HL-60 (cell line): ENCODE measurements around the gene SLC8A2.

Source experiments
- POLR2AphosphoS5 ChIP-seq: IDR thresholded peaks from 2 replicates; pipeline ENCODE4 v1.6.1; 2012; ENCODE audit warnings: low read depth
- SPI1 ChIP-seq: IDR thresholded peaks from 2 replicates; pipeline ENCODE4 v1.6.1; 2012; ENCODE audit warnings: low read depth, mild to moderate bottlenecking, borderline replicate concordance
- TF ChIP-seq, protein P1 (sequence below): IDR thresholded peaks from one replicate; pipeline ENCODE4 v1.5.1; 2011; ENCODE audit warnings: low read length, control low read depth, inconsistent platforms; ENCODE audit not compliant: insufficient read depth
- TF ChIP-seq, protein P2 (sequence below): IDR thresholded peaks from 2 replicates; pipeline ENCODE4 v1.6.1; 2012; ENCODE audit warnings: low read depth; ENCODE audit not compliant: insufficient replicate concordance

DNA sequence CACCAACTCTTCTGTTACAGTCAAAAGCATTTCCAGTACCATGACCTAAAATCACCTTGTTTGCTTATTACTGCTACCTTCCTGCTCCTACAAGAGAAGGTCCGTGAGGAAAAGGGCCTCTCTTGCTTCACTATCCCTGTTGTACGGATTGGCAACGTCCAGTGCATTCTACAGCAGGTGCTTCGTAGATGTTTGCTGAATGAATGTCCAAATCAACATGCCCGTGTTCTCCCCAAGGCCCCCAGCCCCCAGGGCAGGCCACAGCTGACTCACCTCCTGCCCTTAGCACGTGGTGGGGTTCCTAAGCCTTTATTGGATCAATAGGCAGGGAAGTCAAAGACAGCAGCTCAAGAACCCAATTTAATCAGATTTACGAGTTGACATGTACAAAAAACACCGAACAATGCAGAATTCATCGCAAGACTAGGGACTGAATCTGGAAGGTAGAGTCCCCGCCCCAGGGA, 48.7 kb upstream of the SLC8A2 start:
- TF ChIP-seq, protein P1, sequence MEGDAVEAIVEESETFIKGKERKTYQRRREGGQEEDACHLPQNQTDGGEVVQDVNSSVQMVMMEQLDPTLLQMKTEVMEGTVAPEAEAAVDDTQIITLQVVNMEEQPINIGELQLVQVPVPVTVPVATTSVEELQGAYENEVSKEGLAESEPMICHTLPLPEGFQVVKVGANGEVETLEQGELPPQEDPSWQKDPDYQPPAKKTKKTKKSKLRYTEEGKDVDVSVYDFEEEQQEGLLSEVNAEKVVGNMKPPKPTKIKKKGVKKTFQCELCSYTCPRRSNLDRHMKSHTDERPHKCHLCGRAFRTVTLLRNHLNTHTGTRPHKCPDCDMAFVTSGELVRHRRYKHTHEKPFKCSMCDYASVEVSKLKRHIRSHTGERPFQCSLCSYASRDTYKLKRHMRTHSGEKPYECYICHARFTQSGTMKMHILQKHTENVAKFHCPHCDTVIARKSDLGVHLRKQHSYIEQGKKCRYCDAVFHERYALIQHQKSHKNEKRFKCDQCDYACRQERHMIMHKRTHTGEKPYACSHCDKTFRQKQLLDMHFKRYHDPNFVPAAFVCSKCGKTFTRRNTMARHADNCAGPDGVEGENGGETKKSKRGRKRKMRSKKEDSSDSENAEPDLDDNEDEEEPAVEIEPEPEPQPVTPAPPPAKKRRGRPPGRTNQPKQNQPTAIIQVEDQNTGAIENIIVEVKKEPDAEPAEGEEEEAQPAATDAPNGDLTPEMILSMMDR, result no peak
- TF ChIP-seq SPI1 (no peak), POLR2AphosphoS5 (no peak)
- TF ChIP-seq, protein P2, sequence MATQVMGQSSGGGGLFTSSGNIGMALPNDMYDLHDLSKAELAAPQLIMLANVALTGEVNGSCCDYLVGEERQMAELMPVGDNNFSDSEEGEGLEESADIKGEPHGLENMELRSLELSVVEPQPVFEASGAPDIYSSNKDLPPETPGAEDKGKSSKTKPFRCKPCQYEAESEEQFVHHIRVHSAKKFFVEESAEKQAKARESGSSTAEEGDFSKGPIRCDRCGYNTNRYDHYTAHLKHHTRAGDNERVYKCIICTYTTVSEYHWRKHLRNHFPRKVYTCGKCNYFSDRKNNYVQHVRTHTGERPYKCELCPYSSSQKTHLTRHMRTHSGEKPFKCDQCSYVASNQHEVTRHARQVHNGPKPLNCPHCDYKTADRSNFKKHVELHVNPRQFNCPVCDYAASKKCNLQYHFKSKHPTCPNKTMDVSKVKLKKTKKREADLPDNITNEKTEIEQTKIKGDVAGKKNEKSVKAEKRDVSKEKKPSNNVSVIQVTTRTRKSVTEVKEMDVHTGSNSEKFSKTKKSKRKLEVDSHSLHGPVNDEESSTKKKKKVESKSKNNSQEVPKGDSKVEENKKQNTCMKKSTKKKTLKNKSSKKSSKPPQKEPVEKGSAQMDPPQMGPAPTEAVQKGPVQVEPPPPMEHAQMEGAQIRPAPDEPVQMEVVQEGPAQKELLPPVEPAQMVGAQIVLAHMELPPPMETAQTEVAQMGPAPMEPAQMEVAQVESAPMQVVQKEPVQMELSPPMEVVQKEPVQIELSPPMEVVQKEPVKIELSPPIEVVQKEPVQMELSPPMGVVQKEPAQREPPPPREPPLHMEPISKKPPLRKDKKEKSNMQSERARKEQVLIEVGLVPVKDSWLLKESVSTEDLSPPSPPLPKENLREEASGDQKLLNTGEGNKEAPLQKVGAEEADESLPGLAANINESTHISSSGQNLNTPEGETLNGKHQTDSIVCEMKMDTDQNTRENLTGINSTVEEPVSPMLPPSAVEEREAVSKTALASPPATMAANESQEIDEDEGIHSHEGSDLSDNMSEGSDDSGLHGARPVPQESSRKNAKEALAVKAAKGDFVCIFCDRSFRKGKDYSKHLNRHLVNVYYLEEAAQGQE, result no peak
